GM18873 (cell line): ENCODE results near the gene DENND1A.

ENCODE experiments used
- ATAC-seq: cut with Tn5 transposase; IDR thresholded peaks from one replicate; pipeline ENCODE4 v1.9.1; 2021; ENCODE audit warnings: mild to moderate bottlenecking, moderate library complexity, moderate number of reproducible peaks; ENCODE audit not compliant: unreplicated experiment, low FRiP score

Gene DENND1A

GRCh38 chr9:123422635-123423310, 507.2 kb downstream of the DENND1A start:
- ATAC-seq: no peak

DNA sequence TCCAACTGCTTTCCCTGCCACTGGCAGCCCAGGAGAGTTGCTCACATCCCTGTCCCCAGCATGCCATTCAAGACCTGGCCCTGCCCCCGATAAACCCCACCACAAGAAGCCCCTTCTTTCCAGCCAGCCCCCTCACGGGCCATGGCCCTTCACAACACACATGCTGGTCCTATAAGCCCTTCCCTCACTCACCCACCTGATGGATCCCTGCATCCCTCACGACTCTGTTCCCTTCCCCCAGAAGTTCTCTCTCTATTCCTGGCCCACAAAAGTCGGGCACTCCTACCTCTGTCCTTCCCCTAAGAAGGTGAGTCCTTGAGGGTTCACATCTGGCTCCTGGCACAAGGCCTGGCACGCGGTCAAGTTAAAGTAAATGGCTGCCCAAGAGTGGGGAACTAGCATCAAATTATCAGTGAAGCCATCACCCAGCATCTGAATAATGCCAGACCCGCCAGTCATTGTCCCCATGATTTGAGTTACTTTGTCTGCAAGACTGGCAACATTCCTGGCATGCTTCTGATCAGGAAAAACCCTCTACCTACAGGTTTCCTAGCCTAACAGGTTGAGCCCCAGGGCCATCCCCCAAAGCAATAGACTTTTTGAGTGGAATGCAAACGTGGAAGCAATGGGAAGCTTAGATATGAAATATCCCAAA, 508.0 kb downstream of the DENND1A start:
- ATAC-seq: no peak

- ATAC-seq: no peak
These were observed 508.7 kb downstream of the DENND1A start for GRCh38 chr9:123421186-123421585.

DNA sequence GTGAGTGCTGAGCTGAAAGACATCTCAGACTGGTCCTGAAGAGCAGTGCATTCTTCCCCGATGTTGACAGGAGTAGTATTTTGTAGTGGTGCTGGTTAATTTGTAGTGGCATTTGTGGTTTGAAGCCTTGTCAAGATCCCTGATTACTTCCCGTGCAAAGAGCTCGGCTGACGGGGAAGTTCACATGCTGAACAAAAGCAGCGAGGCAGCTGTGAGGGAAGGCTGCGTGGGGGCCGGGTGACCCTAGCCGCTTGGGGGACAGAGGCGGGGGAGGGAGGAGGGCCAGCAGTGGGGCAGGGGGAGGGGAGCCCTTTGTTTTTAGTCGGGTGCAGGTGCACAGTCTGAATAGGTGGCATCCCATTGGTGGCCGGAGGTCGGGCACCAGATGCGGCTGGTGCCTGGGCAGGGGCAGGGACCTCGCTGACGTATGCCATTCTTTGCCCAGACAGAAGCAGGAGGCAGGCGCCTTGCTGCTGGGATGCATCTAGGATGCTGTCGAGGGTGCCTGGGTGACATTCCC, 509.3 kb downstream of the DENND1A start:
- no peak for ATAC-seq

GRCh38 chr9:123419721-123420591, 510.0 kb downstream of the DENND1A start:
- no peak for ATAC-seq

GRCh38 chr9:123419091-123419490, 510.8 kb downstream of the DENND1A start:
- no peak for ATAC-seq

DNA sequence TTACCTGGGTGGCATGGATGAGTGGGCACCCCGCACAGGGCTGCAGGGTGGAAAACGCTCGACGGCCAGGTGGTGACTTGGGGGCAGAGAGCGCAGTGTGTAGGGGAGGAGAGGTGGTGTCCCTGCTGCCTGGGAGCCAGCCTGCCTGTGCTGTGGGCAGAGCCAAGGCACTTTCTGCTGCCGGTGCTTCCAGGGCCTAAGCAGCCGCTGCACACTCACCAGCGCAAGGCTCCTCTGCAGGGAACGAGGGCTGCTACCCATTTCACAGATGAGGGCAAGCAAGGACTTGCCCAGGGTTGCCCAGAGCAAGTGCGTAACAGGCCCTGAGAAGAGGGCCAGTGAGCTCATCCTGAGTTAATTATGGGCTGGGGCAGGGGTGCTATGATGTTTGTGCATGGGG, 511.4 kb downstream of the DENND1A start:
- no peak for ATAC-seq

GRCh38 chr9:123418052-123418430, 511.9 kb downstream of the DENND1A start:
- ATAC-seq: no peak

DNA sequence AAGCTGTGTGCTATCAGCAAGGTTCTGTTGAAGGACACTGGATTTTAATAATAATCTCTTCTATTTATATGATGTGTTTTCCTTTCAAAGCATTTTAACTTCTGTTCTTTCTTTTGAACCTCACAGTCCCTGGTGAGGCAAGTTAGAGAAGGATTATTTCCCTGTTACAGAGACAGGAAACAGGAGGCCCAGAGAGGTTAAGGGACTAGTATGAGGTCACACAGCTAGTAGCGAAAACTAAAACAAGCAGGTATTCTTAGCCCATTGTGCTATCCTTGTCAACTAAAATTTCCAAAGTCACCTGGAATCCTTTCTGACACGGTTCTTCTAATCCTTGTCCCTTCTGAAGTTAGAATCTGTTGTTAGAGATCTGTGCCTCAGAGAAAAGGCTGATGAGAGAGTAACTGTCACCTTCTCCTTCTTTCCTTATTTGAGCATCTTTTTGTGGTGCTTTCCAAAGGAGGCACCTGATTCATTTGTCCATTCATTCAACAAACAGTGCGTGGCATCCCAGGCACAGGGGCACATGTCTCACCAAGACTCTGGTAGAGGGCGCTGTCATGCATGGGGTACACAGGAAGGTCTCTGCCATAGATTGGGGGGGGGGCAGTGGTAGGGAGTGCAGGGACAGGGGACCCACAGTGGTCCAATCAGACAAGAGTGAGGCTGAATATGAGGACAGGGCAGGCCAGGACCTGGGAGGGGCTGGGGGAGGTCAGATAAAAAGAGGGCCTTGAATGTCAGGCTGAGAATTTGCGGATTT, 512.5 kb downstream of the DENND1A start:
- ATAC-seq: no peak

- no peak for ATAC-seq
These were observed 513.8 kb downstream of the DENND1A start for GRCh38 chr9:123416176-123416575.

DNA sequence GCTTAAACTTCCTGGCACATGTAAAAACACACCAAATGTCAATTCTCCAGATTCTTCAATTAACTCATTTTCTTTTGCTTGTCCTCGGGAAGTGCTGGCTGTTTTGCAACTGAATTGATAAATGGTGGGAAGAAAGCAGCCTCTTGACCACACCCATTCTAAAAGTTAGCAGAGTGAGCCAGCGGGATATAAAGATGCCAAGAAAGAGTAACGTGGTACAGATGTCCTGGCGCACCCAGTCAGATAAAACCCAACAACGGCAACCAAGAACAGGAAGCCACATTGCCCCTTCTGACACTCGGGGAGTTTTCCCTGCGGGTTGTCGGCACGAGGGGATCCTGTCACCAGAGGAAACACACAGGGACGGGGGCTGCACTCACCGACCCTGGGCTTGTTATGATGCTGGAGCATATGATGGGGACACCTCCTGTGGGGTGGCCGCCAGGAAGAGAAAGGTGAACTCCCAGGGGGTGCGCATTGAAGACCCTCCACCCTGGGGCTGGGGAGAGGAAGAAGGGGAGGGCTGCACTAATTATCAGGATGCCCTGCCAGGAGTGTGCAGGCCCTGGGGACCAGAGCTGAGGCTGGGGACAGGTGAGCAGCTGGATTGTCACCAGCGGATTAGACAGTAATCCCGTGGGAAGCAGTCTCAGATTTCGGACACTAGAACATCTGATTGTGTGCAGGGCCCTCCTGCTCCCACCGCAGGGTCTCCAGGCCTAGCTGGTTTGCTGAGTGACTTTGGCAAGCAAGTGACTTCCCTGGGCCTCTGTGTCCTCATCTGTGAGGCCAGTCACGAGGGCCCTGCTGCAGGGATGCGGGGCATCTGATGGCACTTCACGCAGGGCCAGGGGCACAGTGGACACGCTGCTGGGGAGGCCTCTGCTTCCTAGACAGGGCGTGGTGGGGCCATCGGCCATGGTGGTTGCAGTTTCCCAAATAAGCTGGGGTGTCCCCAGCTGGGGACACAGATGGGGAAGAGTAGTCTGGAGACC, 514.7 kb downstream of the DENND1A start:
- no peak for ATAC-seq

GRCh38 chr9:123414204-123414603, 515.7 kb downstream of the DENND1A start:
- ATAC-seq: no peak

DNA sequence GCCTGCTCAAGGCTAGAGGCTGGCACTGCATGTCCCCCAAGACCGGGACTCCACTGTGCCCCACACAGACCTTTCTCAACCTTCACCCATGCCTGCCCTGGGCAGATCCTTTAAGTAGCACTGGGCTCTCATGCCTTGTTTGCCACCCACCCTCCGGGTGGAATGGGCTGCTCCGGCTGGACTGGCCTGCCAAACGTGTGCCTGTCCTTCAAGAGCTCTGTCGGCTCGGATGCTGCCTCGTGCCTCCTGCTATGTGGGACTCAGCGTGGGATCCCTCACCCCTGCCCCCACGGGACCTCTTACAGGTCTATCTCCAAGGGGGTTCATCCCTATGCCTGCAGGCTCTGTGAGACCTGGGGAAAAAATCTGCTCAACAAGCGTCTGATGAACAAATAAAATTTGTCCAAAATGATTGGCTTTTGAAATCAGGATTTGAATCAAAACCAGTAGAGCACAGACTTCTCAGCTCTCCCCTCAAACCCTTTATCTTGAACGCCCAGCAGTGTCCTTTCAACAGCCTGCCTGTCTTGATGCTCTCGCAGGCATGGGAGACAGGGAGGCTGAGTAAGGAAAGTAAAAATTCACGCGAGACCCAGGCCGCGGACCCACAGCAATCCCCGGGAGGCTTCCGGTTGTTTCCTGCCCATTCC, 517.6 kb downstream of the DENND1A start:
- no peak for ATAC-seq

- no peak for ATAC-seq
These were observed 518.3 kb downstream of the DENND1A start for GRCh38 chr9:123411636-123412035.

DNA sequence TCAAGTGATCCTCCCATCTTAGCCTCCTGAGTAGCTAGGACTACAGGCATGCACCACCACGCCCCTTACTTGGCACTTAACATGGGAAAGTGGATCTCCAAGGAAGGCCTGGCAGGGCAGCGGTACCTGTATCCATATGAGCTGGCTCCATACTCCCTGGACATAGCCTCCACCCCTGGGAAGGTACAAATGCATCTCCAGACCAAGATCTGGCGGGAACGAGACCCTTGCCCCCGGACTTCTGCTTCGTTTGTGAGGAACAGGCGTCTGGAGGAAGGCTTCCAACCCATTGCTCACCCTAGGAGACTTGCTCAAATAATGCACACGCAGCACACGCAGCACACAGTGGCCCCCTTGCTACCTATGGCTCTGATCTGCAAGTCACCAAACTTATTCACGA, 518.7 kb downstream of the DENND1A start:
- no peak for ATAC-seq

GRCh38 chr9:123410281-123410910, 519.5 kb downstream of the DENND1A start:
- ATAC-seq: no peak

- no peak for ATAC-seq
These were observed 521.3 kb downstream of the DENND1A start for GRCh38 chr9:123408313-123409262.
